H1 (cell line): ENCODE results near the gene AMELY. TPM values are rescaled to one million over a fixed set of nuclear protein-coding genes. Genes with fewer than 3 reads are reported as not detected.

Experiments
- CTCF ChIA-PET: fragments of 300-600 bp; sonication (Branson Sonifier 250); formaldehyde crosslinking; loops from one replicate; lab custom pipeline; 2021; ENCODE audit not compliant: partially characterized antibody; lab: Charles Lee
- POLR2A ChIA-PET: fragments of 300-600 bp; sonication (Branson Sonifier 250); formaldehyde crosslinking; loops from one replicate; lab custom pipeline; 2021; ENCODE audit warnings: inconsistent platforms; ENCODE audit not compliant: partially characterized antibody; lab: Charles Lee
- DNase-seq, 2 experiments: peaks; one replicate each; pipeline versions ENCODE4 v3.0.0 to v3.0.0-alpha.2; 2010 to 2022; ENCODE audit warnings: low spot score in 2 of 2, low read depth in 1 of 2, mixed read lengths in 1 of 2
- FAIRE-seq: peaks from 2 replicates; lab custom pipeline; 2011; peaks lifted over from hg19 to GRCh38; lab: Jason Lieb, UNC
- H2AFZ ChIP-seq: 2 replicates; pipeline ENCODE4 v1.8.1; 2012; ENCODE audit warnings: low read length, inconsistent platforms
- H2AK5ac ChIP-seq: 2 replicates; pipeline ENCODE4 v1.6.1; 2013; ENCODE audit warnings: low read depth, low read length
- H2BK120ac ChIP-seq: replicated peaks from 2 replicates; pipeline ENCODE3; 2013; ENCODE audit warnings: low read depth, low read length, inconsistent platforms
- H2BK12ac ChIP-seq: 2 replicates; pipeline ENCODE4 v1.6.1; 2013; ENCODE audit warnings: low read depth, low read length
- H2BK15ac ChIP-seq: 2 replicates; pipeline ENCODE4 v1.6.1; 2013; ENCODE audit warnings: low read length
- H2BK20ac ChIP-seq: 2 replicates; pipeline ENCODE4 v1.6.1; 2013; ENCODE audit warnings: low read length
- H2BK5ac ChIP-seq: 2 replicates; pipeline ENCODE4 v1.6.1; 2013; ENCODE audit warnings: low read depth, low read length
- H3K14ac ChIP-seq: 2 replicates; pipeline ENCODE4 v1.6.1; 2013; ENCODE audit warnings: inconsistent platforms; ENCODE audit not compliant: insufficient read length
- H3K18ac ChIP-seq: 2 replicates; pipeline ENCODE4 v1.6.1; 2013; ENCODE audit warnings: low read length; ENCODE audit errors: extremely low read depth
- H3K23ac ChIP-seq: 2 replicates; pipeline ENCODE4 v1.6.1; 2013; ENCODE audit warnings: inconsistent platforms; ENCODE audit not compliant: insufficient read length
- H3K23me2 ChIP-seq: 2 replicates; pipeline ENCODE4 v1.6.1; 2013; ENCODE audit warnings: low read depth, low read length
- H3K27ac ChIP-seq: 2 replicates; pipeline ENCODE4 v1.6.1; 2011; ENCODE audit warnings: low read depth, low read length, inconsistent platforms
- H3K27me3 ChIP-seq, 4 experiments: replicated peaks in 1 of 4; 1 replicate in 1 of 4; 2 replicates in 3 of 4; pipeline versions ENCODE4 v1.6.1 to v1.8.1; 2011 to 2013; ENCODE audit warnings: low read length in 3 of 4, mild to moderate bottlenecking in 3 of 4, inconsistent platforms in 2 of 4, mixed read lengths in 2 of 4, moderate library complexity in 1 of 4; ENCODE audit not compliant: control insufficient read depth in 3 of 4, insufficient read depth in 3 of 4; ENCODE audit errors: extremely low read depth in 1 of 4
- H3K36me3 ChIP-seq, 4 experiments: 2 replicates each; pipeline versions ENCODE4 v1.6.1 to v1.8.1; 2011 to 2013; ENCODE audit warnings: mild to moderate bottlenecking in 4 of 4, low read length in 3 of 4, moderate library complexity in 2 of 4, control low read depth in 1 of 4, inconsistent platforms in 1 of 4; ENCODE audit not compliant: insufficient read depth in 4 of 4, control insufficient read depth in 2 of 4
- H3K4ac ChIP-seq: replicated peaks from 2 replicates; pipeline ENCODE3; 2013; ENCODE audit warnings: low read length, low read depth, mixed read lengths, inconsistent platforms; ENCODE audit not compliant: insufficient read length
- H3K4me1 ChIP-seq, 4 experiments: replicated peaks in 1 of 4; 1 replicate in 1 of 4; 2 replicates in 3 of 4; pipeline versions ENCODE4 v1.6.1 to v1.8.1; 2011 to 2013; ENCODE audit warnings: low read length in 3 of 4, inconsistent platforms in 2 of 4, mixed read lengths in 1 of 4; ENCODE audit not compliant: insufficient read depth in 4 of 4, control insufficient read depth in 3 of 4
- H3K4me2 ChIP-seq, 2 experiments: 2 replicates each; pipeline versions ENCODE4 v1.6.1 to v1.8.1; 2011 to 2013; ENCODE audit warnings: low read depth in 2 of 2, low read length in 2 of 2, control low read depth in 1 of 2, inconsistent platforms in 1 of 2, mild to moderate bottlenecking in 1 of 2; ENCODE audit not compliant: insufficient read depth in 1 of 2
- H3K4me3 ChIP-seq, 4 experiments: fragments of 200-600, 300-600 bp in 1 of 4; sonication (generic), shearing (Covaris generic), sonication (Bioruptor Twin) in 1 of 4; 2 replicates each; pipeline versions ENCODE4 v1.5.1 to v1.8.1; 2011 to 2016; ENCODE audit warnings: low read length in 4 of 4, low read depth in 3 of 4, control low read depth in 2 of 4, inconsistent platforms in 2 of 4, mild to moderate bottlenecking in 2 of 4, mixed read lengths in 1 of 4, moderate library complexity in 1 of 4; ENCODE audit not compliant: insufficient read depth in 2 of 4; ENCODE audit errors: extremely low read depth in 1 of 4
- H3K56ac ChIP-seq: replicated peaks from 2 replicates; pipeline ENCODE3; 2013; ENCODE audit warnings: low read depth, mild to moderate bottlenecking, mixed read lengths, low read length, inconsistent platforms; ENCODE audit not compliant: insufficient read length
- H3K79me1 ChIP-seq: 2 replicates; pipeline ENCODE4 v1.6.1; 2013; ENCODE audit warnings: low read depth, low read length, control low read depth
- H3K79me2 ChIP-seq, 2 experiments: 2 replicates each; pipeline versions ENCODE4 v1.6.1 to v1.8.1; 2012 to 2013; ENCODE audit warnings: low read length in 2 of 2, mild to moderate bottlenecking in 2 of 2, inconsistent platforms in 1 of 2; ENCODE audit not compliant: insufficient read depth in 2 of 2, control insufficient read depth in 1 of 2
- H3K9ac ChIP-seq, 4 experiments: replicated peaks in 1 of 4; 1 replicate in 1 of 4; 2 replicates in 3 of 4; pipeline versions ENCODE4 v1.6.1 to v1.8.1; 2011 to 2013; ENCODE audit warnings: low read depth in 3 of 4, low read length in 3 of 4, control low read depth in 2 of 4, mild to moderate bottlenecking in 2 of 4, moderate library complexity in 2 of 4, inconsistent platforms in 1 of 4; ENCODE audit errors: extremely low read depth in 1 of 4
- H3K9me3 ChIP-seq, 2 experiments: 2 replicates each; pipeline versions ENCODE4 v1.6.1 to v1.8.1; 2012 to 2013; ENCODE audit warnings: mild to moderate bottlenecking in 2 of 2, moderate library complexity in 2 of 2, control low read depth in 1 of 2, inconsistent platforms in 1 of 2, low read depth in 1 of 2, low read length in 1 of 2, mixed read lengths in 1 of 2; ENCODE audit not compliant: insufficient read depth in 2 of 2
- H4K20me1 ChIP-seq, 2 experiments: replicated peaks in 1 of 2; 2 replicates each; pipeline versions ENCODE3 to v1.8.1; 2011 to 2013; ENCODE audit warnings: inconsistent platforms in 2 of 2, low read length in 2 of 2, mild to moderate bottlenecking in 1 of 2; ENCODE audit not compliant: insufficient read depth in 2 of 2, control insufficient read depth in 1 of 2
- H4K5ac ChIP-seq: 2 replicates; pipeline ENCODE4 v1.6.1; 2013; ENCODE audit warnings: low read length, low read depth, mixed read lengths, inconsistent platforms; ENCODE audit not compliant: insufficient read length
- H4K8ac ChIP-seq: 2 replicates; pipeline ENCODE4 v1.8.0; 2013; ENCODE audit warnings: mild to moderate bottlenecking, moderate library complexity, low read length, inconsistent platforms; ENCODE audit not compliant: insufficient read depth; ENCODE audit errors: extremely low read depth
- H4K91ac ChIP-seq: replicated peaks from 2 replicates; pipeline ENCODE3; 2013; ENCODE audit warnings: low read length, mixed read lengths, inconsistent platforms; ENCODE audit not compliant: insufficient read length
- ATF2 ChIP-seq: IDR thresholded peaks from 2 replicates; pipeline ENCODE4 v1.6.1; 2012; ENCODE audit warnings: low read length, inconsistent platforms
- CTCF ChIP-seq, 3 experiments: IDR thresholded peaks; 1 replicate in 2 of 3; 2 replicates in 1 of 3; pipeline versions ENCODE4 v1.5.1 to v1.6.1; 2011; ENCODE audit warnings: low read length in 3 of 3, mild to moderate bottlenecking in 3 of 3, inconsistent platforms in 2 of 3, low read depth in 1 of 3, moderate library complexity in 1 of 3; ENCODE audit not compliant: insufficient read depth in 1 of 3; ENCODE audit errors: control extremely low read depth in 1 of 3
- MAFK ChIP-seq: IDR thresholded peaks from 2 replicates; pipeline ENCODE4 v1.6.1; 2012; ENCODE audit warnings: low read depth, mild to moderate bottlenecking, improper control_type of control experiment, low read length
- RAD21 ChIP-seq, 2 experiments: IDR thresholded peaks in 1 of 2; conservative IDR thresholded peaks in 1 of 2; 2 replicates each; pipeline ENCODE4 v1.6.1; 2011; ENCODE audit warnings: low read depth in 2 of 2, low read length in 2 of 2, improper control_type of control experiment in 1 of 2, inconsistent platforms in 1 of 2, mild to moderate bottlenecking in 1 of 2, moderate library complexity in 1 of 2
- RNF2 ChIP-seq: fragments of 200-900, 300-1000 bp; sonication (generic); IDR thresholded peaks from 2 replicates; pipeline ENCODE4 v1.7.1; 2016; ENCODE audit warnings: borderline replicate concordance, low read depth, mild to moderate bottlenecking, antibody characterized with exemption, low read length; ENCODE audit not compliant: poor library complexity, severe bottlenecking; ENCODE audit errors: missing control alignments
- SP4 ChIP-seq: IDR thresholded peaks from 2 replicates; pipeline ENCODE4 v1.6.1; 2012; ENCODE audit warnings: low read length, inconsistent platforms
- TCF12 ChIP-seq: IDR thresholded peaks from 2 replicates; pipeline ENCODE4 v1.6.1; 2011; ENCODE audit warnings: low read depth, mild to moderate bottlenecking, low read length
- YY1 ChIP-seq: IDR thresholded peaks from 2 replicates; pipeline ENCODE4 v1.6.1; 2011; ENCODE audit warnings: low read depth, mild to moderate bottlenecking, low read length
- WGBS, 2 experiments: shearing (Covaris generic) in 1 of 2; methylation state at CpG; one replicate each; pipeline versions ENCODE4 v1.1.6 to v1.1.7; 2013 to 2015; ENCODE audit warnings: low lambda C conversion rate in 2 of 2, mixed read lengths in 2 of 2, inconsistent platforms in 1 of 2, low coverage in 1 of 2, missing lambda C conversion rate in 1 of 2; ENCODE audit not compliant: insufficient replicate concordance in 2 of 2, insufficient coverage in 1 of 2, insufficient read length in 1 of 2; ENCODE audit errors: extremely low coverage in 1 of 2, missing lambda C conversion rate in 1 of 2; 5-methylcytosine and 5-hydroxymethylcytosine counted together
- polyA plus RNA-seq, 7 experiments: library from polyadenylated mRNA; depleted of rRNA in 3 of 7; stranded (reverse) in 5 of 7; unstranded in 2 of 7; fragments of >200 nt in 5 of 7; fragments of 200-250 nt in 2 of 7; gene quantifications; 1 replicate in 5 of 7; 2 replicates in 1 of 7; 4 replicates in 1 of 7; pipeline versions ENCODE4 v1.2.1 to v1.2.3, GENCODE V29; 2011 to 2013; ENCODE audit warnings: missing spikeins in 2 of 7, mixed read lengths in 2 of 7
- total RNA-seq: library from RNA; stranded (reverse); fragmentation: NEBNext Ultra II Directional; extraction: Animal tissue kit (Norgen Biotek cat#: 25700); gene quantifications from 2 replicates; pipeline ENCODE4 v1.2.1, GENCODE V29; 2021

Gene AMELY
- total and polyA plus RNA-seq, 2 of the 8 experiments (the other 6 are each of a cell fraction or from before 2014, with no cell fraction given), result 0.09 TPM; not detected in 1

- 37% methylated on average over 3 of the region's 3 CpGs; no CpG with 5 or more reads in 1 of the 2 experiments for WGBS, 2 experiments
- no peak for TF ChIP-seq ATF2
- no peak for TF ChIP-seq SP4
- peak in 2 of 3 experiments; percentile 47 to 52; a peak in 2 of 4 replicates for TF ChIP-seq CTCF (IDR thresholded peaks at IDR 0.05; ENCODE audit: control extremely low read depth in 1 of 3, insufficient read depth in 1 of 3, low read depth in 1 of 3, low read length in 3 of 3)
- TF ChIP-seq RNF2, result no peak
- TF ChIP-seq YY1, result no peak
- no peak for TF ChIP-seq MAFK
- TF ChIP-seq RAD21 (IDR thresholded peaks at IDR 0.05 in 1 of 2, conservative IDR thresholded peaks at IDR 0.05 in 1 of 2; ENCODE audit: low read depth in 2 of 2, low read length in 2 of 2), result peak in 1 of 2 experiments; percentile 29; a peak in 1 of 4 replicates
- no peak for TF ChIP-seq TCF12
Measured at GRCh38 chrY:6894496-6894895, 17.1 kb downstream of the AMELY start.

More at GRCh38 chrY:6894496-6894895, 17.1 kb downstream of the AMELY start:
- Histone ChIP-seq H3K27me3 (peaks cover 30 to 61% (median 52%) of the 10 kb centered on the region in 4 experiments), H4K91ac (no peak overlapping the region), H3K79me1 (no peaks in the 10 kb centered on the region), H3K4me1 (peaks cover 0 to 8% (median 3%) of the 10 kb centered on the region in 4 experiments; a peak in 4 of 7 replicates), H3K9ac (no peak overlapping the region), H2BK15ac (no peak overlapping the region), H3K4me3 (peak overlapping the region in 1 of 4 experiments; percentile 28; a peak in 1 of 8 replicates), H2BK20ac (no peak overlapping the region), H2BK5ac (no peak overlapping the region), H2AFZ (no peak overlapping the region), H2AK5ac (no peak overlapping the region), H3K18ac (no peak overlapping the region), H4K5ac (no peak overlapping the region), H3K9me3 (no peaks in the 10 kb centered on the region), H3K36me3 (no peaks in the 10 kb centered on the region), H3K56ac (no peak overlapping the region), H3K4me2 (peak overlapping the region; percentile 38 to 47; a peak in 3 of 4 replicates), H4K8ac (no peak overlapping the region), H2BK120ac (no peak overlapping the region), H2BK12ac (no peak overlapping the region), H3K27ac (no peak overlapping the region), H4K20me1 (no peaks in the 10 kb centered on the region), H3K79me2 (no peaks in the 10 kb centered on the region), H3K14ac (no peak overlapping the region), H3K23me2 (no peaks in the 10 kb centered on the region), H3K4ac (no peak overlapping the region), H3K23ac (no peak overlapping the region)
- FAIRE-seq (peak; percentile 89), DNase-seq (no peak)
- CTCF ChIA-PET, result interaction anchor here (0.9 to 1.4 kb wide), 2 partner anchors 18 to 28 kb away, joined by 3 to 4 read pairs; no protein-coding TSS in a partner anchor
- POLR2A ChIA-PET, result interaction anchor here (6.7 kb wide), 1 partner anchor 14 kb away, joined by 47 read pairs; the partner anchor contains the start of gene TBL1Y
